ENCODE results near the gene TRIM72. TPM values are rescaled to one million over a fixed set of nuclear protein-coding genes. Genes with fewer than 3 reads are reported as not detected.

The TRIM72 gene
- total and polyA plus RNA-seq, 2 donors (not counting 3 experiments of a cell fraction or from before 2014, with no cell fraction given): not detected

DNA sequence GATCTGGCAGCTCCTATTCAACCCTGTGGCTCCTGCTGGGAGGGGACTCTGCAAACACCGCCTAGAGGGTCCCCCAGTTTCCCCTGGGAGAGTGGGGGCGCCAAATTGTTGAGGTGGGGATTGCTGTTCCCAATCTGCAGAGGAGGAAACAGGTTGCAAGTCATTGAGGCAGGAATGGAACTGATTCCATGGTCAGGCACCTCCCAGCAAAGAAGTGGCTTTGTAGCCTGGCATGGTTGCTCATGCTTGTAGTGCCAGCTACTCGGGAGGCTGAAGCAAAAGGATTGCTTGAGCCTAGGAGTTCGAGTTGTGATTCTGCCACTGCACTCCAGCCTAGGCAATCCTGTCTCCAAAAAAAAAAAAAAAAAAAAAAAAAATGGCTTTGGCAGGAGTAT lies 3.2 kb downstream of the TRIM72 start:
- Histone ChIP-seq H2AFZ (ENCODE audit: low read depth, low read length) (no peak overlapping the region), H3K4me3 (replicated peaks in 1 of 3; ENCODE audit: insufficient read depth in 1 of 3, low read depth in 1 of 3, low read length in 3 of 3) (no peak overlapping the region), H3K79me2 (ENCODE audit: control insufficient read depth, insufficient read depth, low read length) (no peaks in the 10 kb centered on the region), H3K27me3 (ENCODE audit: control insufficient read depth in 2 of 2, insufficient read depth in 2 of 2, low read length in 2 of 2) (peaks cover 26 to 34% of the 10 kb centered on the region in 2 experiments), H3K9ac (replicated peaks; ENCODE audit: extremely low read depth, insufficient read depth, low read length) (no peak overlapping the region), H3K9me3 (replicated peaks; ENCODE audit: control insufficient read depth, insufficient read depth, low read length) (no peaks in the 10 kb centered on the region), H3K27ac (ENCODE audit: insufficient read depth, low read depth, low read length) (no peak overlapping the region), H3K4me1 (ENCODE audit: control insufficient read depth, extremely low read depth, insufficient read depth, low read length) (no peaks in the 10 kb centered on the region), H3K36me3 (ENCODE audit: control insufficient read depth in 2 of 2, extremely low read depth in 1 of 2, insufficient read depth in 2 of 2, low read length in 2 of 2) (no peaks in the 10 kb centered on the region), H3K9me1 (replicated peaks; ENCODE audit: control insufficient read depth, extremely low read depth, insufficient read depth, low read length) (no peaks in the 10 kb centered on the region), H4K20me1 (replicated peaks; ENCODE audit: control insufficient read depth, extremely low read depth, insufficient read depth, low read length) (no peaks in the 10 kb centered on the region), H3K4me2 (ENCODE audit: insufficient read depth, low read length) (no peak overlapping the region)
- POLR2A ChIA-PET: interaction anchor here (1.6 kb wide), 1 partner anchor 16 kb away, joined by 5 read pairs; no protein-coding TSS in a partner anchor
- DNase-seq (ENCODE audit: low read depth, low spot score) (no peak), FAIRE-seq (no peak)
- no TSS peak for BruUV-seq (replicated peaks)
- no peak for TF ChIP-seq GATA2 (IDR thresholded peaks at IDR 0.05; ENCODE audit: insufficient read depth, insufficient read length, low read depth, low read length)
- no peak for TF ChIP-seq POLR2AphosphoS5 (IDR thresholded peaks at IDR 0.05; ENCODE audit: insufficient read depth, low read depth, low read length)
- TF ChIP-seq, protein P1, sequence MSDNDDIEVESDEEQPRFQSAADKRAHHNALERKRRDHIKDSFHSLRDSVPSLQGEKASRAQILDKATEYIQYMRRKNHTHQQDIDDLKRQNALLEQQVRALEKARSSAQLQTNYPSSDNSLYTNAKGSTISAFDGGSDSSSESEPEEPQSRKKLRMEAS (IDR thresholded peaks at IDR 0.05; ENCODE audit: insufficient read depth, insufficient read length): no peak
- no peak for TF ChIP-seq POLR2A (IDR thresholded peaks at IDR 0.05; ENCODE audit: low read depth, low read length)
- TF ChIP-seq MYC (IDR thresholded peaks at IDR 0.05; ENCODE audit: low read depth, low read length): no peak
- TF ChIP-seq, protein P2, sequence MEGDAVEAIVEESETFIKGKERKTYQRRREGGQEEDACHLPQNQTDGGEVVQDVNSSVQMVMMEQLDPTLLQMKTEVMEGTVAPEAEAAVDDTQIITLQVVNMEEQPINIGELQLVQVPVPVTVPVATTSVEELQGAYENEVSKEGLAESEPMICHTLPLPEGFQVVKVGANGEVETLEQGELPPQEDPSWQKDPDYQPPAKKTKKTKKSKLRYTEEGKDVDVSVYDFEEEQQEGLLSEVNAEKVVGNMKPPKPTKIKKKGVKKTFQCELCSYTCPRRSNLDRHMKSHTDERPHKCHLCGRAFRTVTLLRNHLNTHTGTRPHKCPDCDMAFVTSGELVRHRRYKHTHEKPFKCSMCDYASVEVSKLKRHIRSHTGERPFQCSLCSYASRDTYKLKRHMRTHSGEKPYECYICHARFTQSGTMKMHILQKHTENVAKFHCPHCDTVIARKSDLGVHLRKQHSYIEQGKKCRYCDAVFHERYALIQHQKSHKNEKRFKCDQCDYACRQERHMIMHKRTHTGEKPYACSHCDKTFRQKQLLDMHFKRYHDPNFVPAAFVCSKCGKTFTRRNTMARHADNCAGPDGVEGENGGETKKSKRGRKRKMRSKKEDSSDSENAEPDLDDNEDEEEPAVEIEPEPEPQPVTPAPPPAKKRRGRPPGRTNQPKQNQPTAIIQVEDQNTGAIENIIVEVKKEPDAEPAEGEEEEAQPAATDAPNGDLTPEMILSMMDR (IDR thresholded peaks at IDR 0.05; ENCODE audit: extremely low read depth in 1 of 2, insufficient read depth in 1 of 2, low read depth in 1 of 2, low read length in 2 of 2): no peak
- no peak for TF ChIP-seq EZH2 (IDR thresholded peaks at IDR 0.05; ENCODE audit: borderline replicate concordance, low read depth, low read length, severe bottlenecking)
- TF ChIP-seq JUN (IDR thresholded peaks at IDR 0.05; ENCODE audit: borderline replicate concordance, insufficient read depth, insufficient read length, low read depth): no peak
- no peak for TF ChIP-seq FOS (IDR thresholded peaks at IDR 0.05; ENCODE audit: borderline replicate concordance, insufficient read depth, low read length)
- CTCF ChIA-PET: interaction anchor here (1.5 kb wide), 1 partner anchor 10 kb away, joined by 5 read pairs; no protein-coding TSS in a partner anchor
- intact Hi-C loops (cut with micrococcal nuclease): no loop called here
- dilution Hi-C loops (cut with MboI; ENCODE audit: extremely low pct_ligation_motif_present, low sequenced_read_pairs): no loop called here

Data from endothelial cell of umbilical vein (primary cell).